Measurements from ENCODE around the gene PITPNC1. TPM values are rescaled to one million over a fixed set of nuclear protein-coding genes. Genes with fewer than 3 reads are reported as not detected.

The PITPNC1 gene
- total RNA-seq, 1 experiment from 2014 or later, result 6.3 TPM

DNA sequence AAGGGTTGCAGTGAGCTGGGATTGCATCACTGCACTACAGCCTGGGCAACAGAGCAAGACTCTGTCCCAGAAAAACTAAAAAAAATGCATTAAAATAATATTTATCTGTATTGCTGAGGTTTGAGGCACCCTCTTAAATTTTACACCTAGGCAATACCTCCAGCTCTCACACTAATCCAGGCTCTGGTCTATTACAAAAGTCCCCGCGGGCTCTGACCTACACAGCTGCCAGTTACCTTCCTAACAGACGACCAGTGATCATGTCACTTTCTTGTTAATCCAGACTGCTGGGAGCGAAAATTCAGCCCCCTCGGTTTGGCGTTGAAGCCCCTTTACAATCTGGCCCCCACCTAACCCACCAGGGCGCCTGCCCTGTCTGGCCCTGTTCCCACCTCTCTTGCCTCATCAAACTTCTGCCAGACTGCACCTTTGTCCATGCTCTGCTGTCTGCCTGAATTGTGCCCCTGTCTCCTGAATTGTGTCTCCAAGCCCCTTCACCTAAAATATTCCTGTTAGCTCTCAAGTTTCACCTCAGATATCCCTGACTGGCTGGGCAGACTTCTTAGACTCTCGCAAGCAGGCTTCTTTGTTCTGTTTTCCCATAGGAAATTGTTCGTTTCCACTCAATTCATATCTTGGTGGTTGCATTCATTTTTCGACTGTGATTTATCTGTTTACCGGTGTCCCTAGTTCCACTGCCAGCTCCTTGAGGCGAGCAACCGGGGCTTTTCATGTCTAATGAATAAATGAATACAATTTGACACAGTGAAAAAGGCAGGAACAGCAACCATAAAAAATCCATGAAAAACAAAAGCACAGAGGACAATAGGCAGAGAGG is 65.9 kb downstream of the PITPNC1 start:
- DNase-seq (ENCODE audit: low read depth), result no peak
- in situ Hi-C loops (cut with HindIII; ENCODE audit: low pct_unique_long_range_greater_than_20kb, low sequenced_read_pairs), result no loop called here

DNA sequence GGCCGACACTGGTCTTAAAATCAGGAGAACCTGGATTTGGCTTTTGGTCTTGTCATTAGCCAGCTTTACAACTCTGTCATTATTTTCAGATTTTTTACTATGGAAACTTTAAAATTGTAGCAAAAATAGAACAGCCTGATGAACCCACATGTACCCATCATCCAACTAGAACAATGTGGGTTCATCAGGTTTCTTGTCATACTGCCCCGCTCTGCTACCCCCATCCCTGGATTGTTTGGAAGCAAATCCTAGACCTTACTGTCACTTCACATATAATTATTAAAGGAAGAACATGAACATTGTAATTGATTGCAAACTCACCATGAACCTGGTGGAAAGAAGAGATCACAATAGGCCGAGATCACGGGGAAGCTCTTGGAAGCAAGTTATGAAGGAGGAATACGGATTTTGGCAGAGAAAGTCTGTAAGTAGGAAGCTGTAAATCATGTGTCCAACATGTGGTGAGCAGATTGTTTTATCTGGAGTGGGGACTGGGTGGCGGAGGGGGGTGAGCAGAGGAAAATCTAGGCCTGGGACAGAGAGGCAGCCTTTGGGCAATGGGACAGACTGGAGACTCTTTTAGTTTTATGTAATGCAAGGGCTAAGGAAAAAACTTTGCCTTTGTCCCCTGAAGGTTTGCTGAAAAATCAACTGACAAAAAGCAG is 67.0 kb downstream of the PITPNC1 start:
- in situ Hi-C loops (cut with HindIII; ENCODE audit: low pct_unique_long_range_greater_than_20kb, low sequenced_read_pairs), result no loop called here
- no peak for DNase-seq (ENCODE audit: low read depth)

DNA sequence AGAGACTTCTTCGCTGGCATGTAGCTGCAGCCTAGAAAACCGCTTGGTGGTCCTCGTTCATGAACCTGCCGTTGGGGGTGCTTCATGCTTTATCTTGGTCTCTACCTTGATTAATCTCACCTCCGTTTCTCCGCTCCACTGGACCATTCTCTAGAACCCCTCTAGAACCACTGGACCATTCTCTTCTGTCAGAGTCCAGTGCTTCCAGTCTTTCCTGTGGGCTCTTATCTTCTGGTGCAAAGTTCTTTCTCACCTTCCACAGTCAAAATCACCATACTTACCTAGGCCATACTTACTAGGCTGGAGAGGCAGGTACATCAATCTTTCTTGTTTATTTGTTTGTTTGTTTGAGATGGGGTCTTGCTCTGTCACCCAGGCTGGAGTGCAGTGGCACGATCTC is 71.4 kb downstream of the PITPNC1 start:
- in situ Hi-C loops (cut with HindIII; ENCODE audit: low pct_unique_long_range_greater_than_20kb, low sequenced_read_pairs), result no loop called here
- no peak for DNase-seq (ENCODE audit: low read depth)

DNA sequence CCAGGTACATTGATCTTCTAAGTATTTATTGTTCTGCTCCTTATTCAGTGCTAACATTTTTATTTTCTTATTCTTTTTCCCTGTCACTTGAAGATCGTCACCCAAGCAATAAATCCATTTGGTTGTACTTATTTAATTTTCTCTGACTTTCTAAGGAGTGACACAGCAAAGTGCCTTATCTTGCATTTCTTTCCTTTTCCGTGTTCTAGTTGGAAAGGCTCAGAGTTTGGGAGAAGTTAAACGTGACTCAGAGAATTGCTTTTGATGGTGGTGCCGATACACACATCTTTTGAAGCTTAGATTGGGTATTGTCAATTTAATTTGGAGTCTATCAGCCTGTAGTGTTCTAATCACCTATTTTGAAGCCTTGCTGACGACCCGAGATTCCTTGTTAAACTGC is 72.0 kb downstream of the PITPNC1 start:
- in situ Hi-C loops (cut with HindIII; ENCODE audit: low pct_unique_long_range_greater_than_20kb, low sequenced_read_pairs), result no loop called here

DNA sequence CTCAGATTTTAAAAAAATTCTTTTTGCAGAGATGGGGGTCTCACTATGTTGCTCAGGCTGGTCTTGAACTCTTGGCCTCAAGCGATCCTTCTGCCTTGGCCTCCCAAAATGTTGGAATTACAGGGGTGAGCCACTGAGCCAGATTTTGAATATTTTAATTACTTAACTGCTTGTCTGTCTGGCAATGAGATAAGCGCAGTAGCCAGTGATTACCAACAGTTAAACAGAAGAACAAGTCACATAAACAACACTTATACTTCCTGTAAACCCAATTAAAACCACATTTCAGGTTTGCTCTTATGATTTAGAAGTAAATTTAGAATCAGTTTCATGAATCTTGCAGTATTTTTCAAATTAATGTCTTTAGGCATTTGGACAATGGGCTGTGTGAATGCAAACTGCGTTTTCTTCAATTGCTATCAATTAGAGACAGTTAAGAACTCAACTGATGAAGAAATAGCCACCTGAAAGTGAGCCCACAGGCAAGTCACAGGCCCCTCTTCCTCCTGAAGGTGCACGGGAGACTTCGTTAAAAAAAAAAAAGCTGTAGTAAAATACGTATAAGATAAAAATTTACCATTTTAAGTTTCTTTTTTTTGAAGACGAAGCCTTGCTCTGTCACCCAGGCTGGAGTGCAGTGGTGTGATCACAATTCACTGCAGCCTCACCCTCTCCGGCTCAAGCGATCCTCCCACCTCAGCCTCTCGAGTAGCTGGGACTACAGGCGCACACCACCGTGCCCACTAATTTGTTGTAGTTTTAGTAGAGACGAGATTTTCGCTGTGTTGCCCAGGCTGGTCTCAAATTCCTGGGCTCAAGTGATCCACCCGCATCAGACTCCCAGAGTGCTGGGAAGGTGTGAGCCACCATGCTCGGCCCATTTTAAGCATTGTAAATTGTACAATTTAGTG is 73.0 kb downstream of the PITPNC1 start:
- no peak for DNase-seq (ENCODE audit: low read depth)
- in situ Hi-C loops (cut with HindIII; ENCODE audit: low pct_unique_long_range_greater_than_20kb, low sequenced_read_pairs), result no loop called here

More for the DNA sequence above, 72.0 kb downstream of the PITPNC1 start:
- no peak for DNase-seq (ENCODE audit: low read depth)

DNA sequence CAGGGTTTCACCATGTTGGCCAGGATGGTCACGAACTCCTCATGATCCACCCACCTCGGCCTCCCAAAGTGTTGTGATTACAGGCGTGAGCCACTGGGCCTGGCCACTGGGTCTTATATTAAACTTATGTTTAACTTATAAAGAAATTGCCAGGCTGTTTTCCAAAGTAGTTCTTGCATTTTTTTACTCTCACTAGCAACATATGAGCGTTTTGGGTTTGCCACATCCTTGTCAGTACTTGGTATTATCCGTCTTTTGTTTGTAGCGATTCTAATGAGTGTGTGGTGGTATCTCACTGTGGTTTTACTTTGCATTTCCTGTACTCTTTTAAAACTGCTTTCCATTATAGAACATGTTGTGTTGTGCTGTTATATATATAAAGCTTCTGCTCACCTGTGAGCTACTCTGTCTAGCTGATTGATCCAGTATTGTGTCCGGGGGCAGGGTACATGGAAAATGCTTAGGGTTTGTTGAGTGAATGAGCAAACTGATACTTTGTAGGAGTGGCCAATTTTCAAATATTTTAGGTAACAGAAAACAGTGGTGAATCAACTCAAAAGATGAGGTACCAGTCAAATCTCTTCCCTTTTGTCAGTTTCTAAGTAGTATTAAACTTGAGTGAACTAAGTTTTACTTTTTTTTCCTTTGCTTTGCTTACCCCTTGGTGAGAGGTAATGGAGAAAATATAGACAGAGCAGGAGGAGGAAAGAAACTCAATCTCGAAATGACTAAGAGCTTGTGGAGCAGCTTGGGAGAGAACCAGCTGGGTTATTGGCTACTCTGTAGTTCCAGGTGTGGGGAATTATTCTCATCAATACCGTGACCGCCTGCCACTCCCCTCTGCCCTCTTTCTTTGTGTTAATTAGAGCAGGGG is 75.8 kb downstream of the PITPNC1 start:
- in situ Hi-C loops (cut with HindIII; ENCODE audit: low pct_unique_long_range_greater_than_20kb, low sequenced_read_pairs), result no loop called here
- no peak for DNase-seq (ENCODE audit: low read depth)

DNA sequence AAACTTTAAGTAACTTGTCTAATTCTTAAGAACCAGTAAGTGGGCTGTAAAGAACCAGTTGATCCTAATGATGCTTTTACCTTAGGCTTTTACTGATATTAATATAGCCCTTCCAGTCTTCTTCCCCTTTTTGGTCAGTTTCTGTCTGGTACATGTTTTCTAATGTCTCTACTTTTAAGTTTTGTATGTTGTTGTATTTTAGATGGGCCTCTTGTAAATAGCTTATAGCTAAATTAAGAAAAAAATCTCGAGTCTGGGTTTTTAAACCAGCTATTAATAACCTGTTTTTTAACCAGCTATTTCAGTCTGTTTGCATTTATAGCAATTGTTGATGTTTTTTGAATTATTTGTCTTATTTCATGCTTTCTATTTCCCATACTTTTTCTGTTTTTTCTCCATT is 79.0 kb downstream of the PITPNC1 start:
- in situ Hi-C loops (cut with HindIII; ENCODE audit: low pct_unique_long_range_greater_than_20kb, low sequenced_read_pairs), result no loop called here
- DNase-seq (ENCODE audit: low read depth), result no peak

DNA sequence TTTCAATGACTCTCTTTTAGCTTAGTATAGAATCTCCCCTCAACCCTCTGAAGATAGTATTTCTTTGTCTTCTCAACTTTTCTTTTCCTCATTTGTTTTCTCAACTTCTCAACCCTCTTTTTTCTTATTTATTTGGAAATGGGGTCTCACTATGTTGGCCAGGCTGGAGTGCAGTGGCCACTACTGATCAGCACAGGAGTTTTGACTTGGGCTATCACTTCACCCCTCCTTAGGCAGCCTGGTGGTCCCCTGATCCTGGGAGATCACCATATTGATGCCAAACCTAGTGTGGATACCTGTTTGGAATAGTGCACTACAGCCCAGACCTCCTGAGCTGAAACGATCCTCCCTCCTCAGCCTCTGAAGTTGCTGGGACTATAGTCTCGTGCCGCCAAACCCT is 79.8 kb downstream of the PITPNC1 start:
- DNase-seq (ENCODE audit: low read depth), result no peak
- in situ Hi-C loops (cut with HindIII; ENCODE audit: low pct_unique_long_range_greater_than_20kb, low sequenced_read_pairs), result no loop called here

DNA sequence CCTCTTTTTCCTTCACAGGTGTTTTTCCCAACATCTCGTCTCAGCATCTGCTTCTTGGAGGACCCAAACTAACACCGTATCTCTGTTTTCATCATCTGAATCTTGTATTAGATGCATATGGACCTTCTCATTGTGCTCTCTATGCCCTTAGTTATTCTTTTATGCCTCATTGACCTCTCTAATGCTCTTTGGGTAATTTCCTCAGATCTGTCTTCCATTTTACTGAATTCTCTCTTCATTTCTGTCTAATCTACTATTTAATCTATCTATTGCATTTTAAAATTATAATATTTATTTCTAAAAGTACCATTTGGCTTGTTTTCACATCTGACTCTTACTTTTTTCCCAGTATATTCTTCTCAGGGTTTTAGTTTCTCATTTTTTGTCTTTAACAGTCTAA is 81.1 kb downstream of the PITPNC1 start:
- in situ Hi-C loops (cut with HindIII; ENCODE audit: low pct_unique_long_range_greater_than_20kb, low sequenced_read_pairs), result no loop called here
- no peak for DNase-seq (ENCODE audit: low read depth)

DNA sequence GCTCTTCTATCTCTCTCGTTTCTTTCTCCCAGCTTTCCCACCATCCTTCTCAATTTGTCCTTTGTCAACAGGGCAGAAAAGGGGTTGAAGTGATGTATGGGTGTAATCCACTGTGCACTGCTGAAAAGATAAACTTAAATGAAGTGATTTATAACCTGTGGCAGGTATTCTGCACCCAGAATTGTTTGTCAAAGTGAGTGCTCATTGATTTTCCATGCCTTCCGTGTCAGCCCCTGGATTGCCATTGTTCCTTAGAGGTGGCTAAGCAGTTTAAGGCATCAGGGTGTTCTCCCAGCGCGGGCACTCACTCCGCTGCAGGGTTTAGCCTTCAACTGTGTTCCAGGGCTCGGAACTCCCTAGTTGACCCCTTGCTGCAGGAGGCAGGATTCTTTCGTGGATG is 82.9 kb downstream of the PITPNC1 start:
- no peak for DNase-seq (ENCODE audit: low read depth)
- in situ Hi-C loops (cut with HindIII; ENCODE audit: low pct_unique_long_range_greater_than_20kb, low sequenced_read_pairs), result no loop called here

DNA sequence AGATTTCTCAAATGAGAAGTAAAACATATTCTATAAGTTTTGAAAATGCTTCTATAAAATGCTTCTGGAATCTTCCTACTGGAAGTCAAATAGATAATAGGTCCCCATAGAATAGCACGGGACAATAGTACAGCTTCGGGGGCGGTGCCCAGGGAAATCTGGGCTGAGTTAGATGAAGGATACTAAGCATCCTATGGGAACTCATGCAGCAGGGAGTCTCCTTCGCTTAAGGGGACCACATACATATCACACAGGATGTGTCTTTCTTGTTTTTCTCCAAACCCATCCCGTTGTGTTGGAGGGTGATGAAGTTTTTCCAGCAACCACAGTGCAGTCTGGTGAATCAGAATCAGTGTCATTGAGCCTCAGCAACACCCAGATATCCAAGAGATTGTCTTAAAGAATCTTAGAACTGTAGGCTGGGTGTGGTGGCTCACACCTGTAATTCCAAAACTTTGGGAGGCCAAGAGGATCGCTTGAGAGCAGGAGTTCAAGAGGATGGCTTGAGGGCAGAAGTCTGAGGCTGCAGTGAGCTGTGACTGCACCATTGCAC is 84.2 kb downstream of the PITPNC1 start:
- no peak for DNase-seq (ENCODE audit: low read depth)
- in situ Hi-C loops (cut with HindIII; ENCODE audit: low pct_unique_long_range_greater_than_20kb, low sequenced_read_pairs), result no loop called here

DNA sequence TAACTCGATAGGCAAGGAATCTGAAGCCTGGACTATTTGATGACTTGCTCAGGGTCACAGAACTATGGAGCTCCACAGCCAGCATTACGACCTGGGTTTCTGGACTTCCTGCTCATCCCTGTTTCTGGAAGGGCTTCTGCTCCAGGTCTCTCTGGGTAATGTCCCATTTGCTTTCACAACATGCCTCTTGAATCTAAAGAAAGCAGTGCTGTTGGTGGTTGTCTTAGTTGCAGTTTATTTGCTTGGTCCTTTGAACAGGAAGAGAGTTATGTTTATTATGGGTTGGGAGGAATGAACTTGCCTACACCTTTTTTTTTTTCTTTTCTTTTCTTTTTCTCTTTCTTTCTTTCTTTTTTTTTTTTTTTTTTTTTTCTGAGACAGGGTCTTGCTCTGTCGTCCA is 84.8 kb downstream of the PITPNC1 start:
- in situ Hi-C loops (cut with HindIII; ENCODE audit: low pct_unique_long_range_greater_than_20kb, low sequenced_read_pairs), result no loop called here
- no peak for DNase-seq (ENCODE audit: low read depth)

DNA sequence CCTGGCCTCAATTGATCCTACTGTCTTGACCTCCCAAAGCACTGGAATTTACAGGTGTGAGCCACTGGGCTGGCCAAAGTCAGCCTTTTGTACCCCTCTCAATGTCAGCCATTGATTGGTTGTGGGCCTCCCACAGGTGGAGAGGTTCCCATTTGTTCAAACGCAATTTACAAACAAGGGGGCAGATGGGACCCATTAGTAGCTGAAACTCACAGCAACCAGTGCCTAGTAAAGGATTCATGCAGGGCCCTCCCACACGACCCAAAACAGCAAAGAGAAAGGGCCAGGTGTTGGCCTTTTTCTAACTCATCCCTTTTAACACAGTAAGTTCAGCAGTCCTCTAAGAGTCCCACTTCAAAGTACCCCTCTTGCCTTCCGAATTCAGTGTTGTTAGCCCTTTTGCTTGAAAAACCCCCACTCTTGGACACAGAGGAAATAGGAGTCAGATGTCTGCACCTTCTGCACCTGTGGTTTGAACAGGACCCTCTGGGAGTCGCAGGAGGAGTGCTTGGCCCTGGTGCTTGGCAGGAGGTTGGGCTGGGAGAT is 89.2 kb downstream of the PITPNC1 start:
- DNase-seq (ENCODE audit: low read depth), result no peak
- in situ Hi-C loops (cut with HindIII; ENCODE audit: low pct_unique_long_range_greater_than_20kb, low sequenced_read_pairs), result no loop called here

DNA sequence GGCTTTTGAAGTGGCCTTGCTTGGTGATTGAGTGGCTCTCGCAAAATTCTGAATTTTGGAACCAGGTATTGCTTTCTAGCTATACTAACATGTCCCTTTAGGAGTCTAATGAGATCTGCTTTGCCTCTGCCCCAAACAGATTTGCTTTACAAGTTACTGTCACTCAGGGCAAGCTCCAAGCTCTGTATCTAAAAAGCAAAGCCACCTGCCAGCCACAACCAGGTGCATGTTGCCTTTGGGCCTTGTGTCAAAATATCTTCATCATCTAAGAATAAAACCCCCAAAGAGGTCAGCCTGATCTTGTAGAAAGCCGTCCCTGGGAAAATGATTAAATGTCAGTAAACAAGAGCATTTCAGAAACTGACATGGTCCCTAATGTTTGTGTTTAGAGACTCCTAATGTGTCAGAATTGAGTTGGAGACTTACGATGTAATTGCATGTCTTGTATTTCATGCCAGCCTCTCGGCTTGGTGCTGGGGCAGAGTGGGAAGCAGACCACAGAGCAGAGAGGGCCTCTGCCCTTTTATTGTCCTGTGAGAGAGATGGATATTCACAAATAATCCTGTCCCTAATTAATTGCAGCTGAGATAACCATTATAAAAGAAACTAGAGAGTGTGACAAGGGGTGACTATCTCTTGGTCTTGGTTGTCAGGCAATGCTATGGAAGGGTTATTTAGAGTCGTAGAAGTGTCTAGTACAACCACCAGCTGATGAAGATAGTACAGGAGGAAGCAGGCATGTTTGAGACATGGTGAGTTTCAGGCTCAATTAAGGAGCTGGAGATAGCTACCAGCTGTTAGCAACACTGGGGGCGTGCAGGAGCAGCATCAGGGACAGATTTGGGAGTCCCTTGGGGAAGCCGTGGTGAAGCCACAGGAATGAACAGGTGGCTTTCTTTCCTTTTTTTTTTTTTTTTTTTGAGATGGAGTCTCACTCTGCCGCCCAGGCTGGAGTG is 90.7 kb downstream of the PITPNC1 start:
- in situ Hi-C loops (cut with HindIII; ENCODE audit: low pct_unique_long_range_greater_than_20kb, low sequenced_read_pairs), result no loop called here
- no peak for DNase-seq (ENCODE audit: low read depth)

DNA sequence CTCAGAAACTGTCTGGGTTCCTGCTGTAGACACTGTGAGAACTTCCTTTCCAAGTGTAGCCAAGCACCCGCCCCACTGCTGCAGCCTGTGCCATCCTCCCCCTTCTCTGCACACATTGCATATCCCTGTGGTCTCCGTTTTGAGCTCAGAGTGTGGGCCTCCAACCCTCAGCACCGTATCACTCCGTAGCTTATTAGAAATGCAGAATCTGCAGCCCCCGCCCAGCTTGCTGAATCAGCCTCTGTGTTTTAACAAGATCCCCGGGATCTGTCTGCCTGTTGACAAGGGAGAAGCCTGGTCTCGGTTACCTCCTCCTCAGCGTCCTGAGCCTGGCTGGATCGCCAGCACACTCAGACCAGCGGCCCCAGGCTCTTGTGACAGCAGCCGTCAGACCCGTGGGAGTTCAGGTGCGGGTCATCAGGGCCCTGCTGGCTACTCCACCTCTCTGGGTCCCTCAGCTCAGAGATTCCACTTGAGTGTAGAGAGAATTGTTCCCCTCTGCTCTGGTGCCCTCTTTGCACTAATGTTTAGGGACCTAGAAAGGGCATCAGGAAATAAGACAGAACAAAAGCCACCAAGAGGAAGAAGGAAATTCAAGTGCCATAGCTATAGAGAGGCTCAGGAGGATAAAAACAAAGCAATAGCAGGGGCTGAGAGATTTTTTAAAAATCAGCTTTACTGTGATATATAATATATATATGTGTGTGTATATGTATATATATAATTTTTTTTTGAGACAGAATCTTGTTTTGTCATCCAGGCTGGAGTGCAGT is 92.3 kb downstream of the PITPNC1 start:
- in situ Hi-C loops (cut with HindIII; ENCODE audit: low pct_unique_long_range_greater_than_20kb, low sequenced_read_pairs), result no loop called here
- no peak for DNase-seq (ENCODE audit: low read depth)

DNA sequence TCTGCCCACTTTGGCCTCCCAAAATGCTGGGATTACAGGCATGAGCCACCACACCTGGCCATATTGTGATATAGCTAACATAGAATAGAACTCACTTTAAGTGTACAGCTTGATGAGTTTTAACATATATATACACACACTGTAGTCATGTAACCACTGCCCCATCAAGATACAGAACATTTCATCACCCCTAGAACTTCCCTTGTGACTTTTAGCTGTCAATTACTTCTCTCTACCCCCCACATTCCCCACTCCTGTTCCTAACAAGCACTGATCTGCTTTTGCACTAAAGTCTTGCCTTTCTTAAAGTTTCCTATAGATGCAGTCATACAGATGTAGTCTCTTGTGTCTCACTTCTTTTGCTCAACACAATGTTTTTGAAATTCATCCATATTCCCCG is 93.1 kb downstream of the PITPNC1 start:
- in situ Hi-C loops (cut with HindIII; ENCODE audit: low pct_unique_long_range_greater_than_20kb, low sequenced_read_pairs), result no loop called here
- DNase-seq (ENCODE audit: low read depth), result no peak

Measured in Caki2 (cell line).